GM19455 (cell line): ENCODE measurements around the gene OSBPL10.
"Not testable (repeated sequence)": the region's sequence is repeated elsewhere in the genome, so short reads cannot be mapped to it uniquely, and the experiment has no call there.

ENCODE experiments used
- ATAC-seq: cut with Tn5 transposase; IDR thresholded peaks from one replicate; pipeline ENCODE4 v1.9.1; 2021; ENCODE audit not compliant: unreplicated experiment

OSBPL10 gene

GRCh38 chr3:31993843-31994242 is 12.8 kb upstream of the OSBPL10 start:
- no peak for ATAC-seq

- ATAC-seq: not testable (repeated sequence)
Observed at GRCh38 chr3:31992995-31993394, 11.9 kb upstream of the OSBPL10 start.

GRCh38 chr3:31988271-31988670 is 7.2 kb upstream of the OSBPL10 start:
- no peak for ATAC-seq

GRCh38 chr3:31985831-31986230 is 4.8 kb upstream of the OSBPL10 start:
- ATAC-seq: no peak

GRCh38 chr3:31984321-31984720 is 3.3 kb upstream of the OSBPL10 start:
- no peak for ATAC-seq

GRCh38 chr3:31980530-31981205 is 394 bp downstream of the OSBPL10 start:
- peak; percentile 46 for ATAC-seq

- peak; percentile 51 for ATAC-seq
Observed at GRCh38 chr3:31979001-31979697, 1.9 kb downstream of the OSBPL10 start.

- no peak for ATAC-seq
Observed at GRCh38 chr3:31978553-31978952, 2.5 kb downstream of the OSBPL10 start.

GRCh38 chr3:31977736-31978135 is 3.3 kb downstream of the OSBPL10 start:
- ATAC-seq: no peak

- ATAC-seq: no peak
Observed at GRCh38 chr3:31976302-31976701, 4.8 kb downstream of the OSBPL10 start.

GRCh38 chr3:31974964-31975363 is 6.1 kb downstream of the OSBPL10 start:
- ATAC-seq: no peak

- ATAC-seq: no peak
Observed at GRCh38 chr3:31974471-31974870, 6.6 kb downstream of the OSBPL10 start.

GRCh38 chr3:31973837-31974236 is 7.2 kb downstream of the OSBPL10 start:
- no peak for ATAC-seq

GRCh38 chr3:31973081-31973480 is 8.0 kb downstream of the OSBPL10 start:
- ATAC-seq: no peak

- ATAC-seq: no peak
Observed at GRCh38 chr3:31971607-31972006, 9.5 kb downstream of the OSBPL10 start.

GRCh38 chr3:31968927-31969418 is 12.1 kb downstream of the OSBPL10 start:
- no peak for ATAC-seq

- no peak for ATAC-seq
Observed at GRCh38 chr3:31968369-31968926, 12.6 kb downstream of the OSBPL10 start.

GRCh38 chr3:31967592-31967991 is 13.5 kb downstream of the OSBPL10 start:
- ATAC-seq: no peak

- ATAC-seq: no peak
Observed at GRCh38 chr3:31966978-31967591, 14.0 kb downstream of the OSBPL10 start.

GRCh38 chr3:31962801-31963205 is 18.3 kb downstream of the OSBPL10 start:
- no peak for ATAC-seq

GRCh38 chr3:31960793-31961431 is 20.1 kb downstream of the OSBPL10 start:
- no peak for ATAC-seq
